PFSK-1 (cell line): ENCODE data around the gene RASSF1. TPM values are rescaled to one million over a fixed set of nuclear protein-coding genes. Genes with fewer than 3 reads are reported as not detected.

Source experiments
- FOXP2 ChIP-seq: optimal IDR thresholded peaks from 2 replicates; pipeline ENCODE3; 2011; ENCODE audit warnings: borderline replicate concordance, control low read depth, inconsistent platforms; ENCODE audit not compliant: insufficient read depth; ENCODE audit errors: extremely low read length, extremely low read depth
- POLR2AphosphoS5 ChIP-seq: IDR thresholded peaks from 2 replicates; pipeline ENCODE4 v1.6.1; 2012; ENCODE audit warnings: low read depth, mild to moderate bottlenecking, control low read depth, low read length, moderate library complexity
- REST ChIP-seq, 2 experiments: IDR thresholded peaks; 2 replicates each; pipeline versions ENCODE4 v1.6.1 to v1.8.0; 2011 to 2012; ENCODE audit warnings: low read depth in 2 of 2, low read length in 2 of 2, control low read depth in 1 of 2, inconsistent platforms in 1 of 2, mild to moderate bottlenecking in 1 of 2, moderate library complexity in 1 of 2; ENCODE audit not compliant: insufficient read depth in 1 of 2
- SIN3A ChIP-seq: IDR thresholded peaks from 2 replicates; pipeline ENCODE4 v1.6.1; 2012; ENCODE audit warnings: mild to moderate bottlenecking, low read length, moderate library complexity, borderline replicate concordance; ENCODE audit not compliant: insufficient read depth
- TAF1 ChIP-seq: IDR thresholded peaks from 2 replicates; pipeline ENCODE4 v1.6.1; 2012; ENCODE audit warnings: low read length, control low read depth, borderline replicate concordance; ENCODE audit not compliant: insufficient read depth
- polyA plus RNA-seq: library from polyadenylated mRNA; unstranded; fragments of >200 nt; gene quantifications from one replicate; pipeline ENCODE4 v1.2.1, GENCODE V29; 2012; ENCODE audit warnings: low read depth, missing spikeins; ENCODE audit not compliant: insufficient read length

Gene RASSF1
- polyA plus RNA-seq, result 44.1 TPM

- TF ChIP-seq SIN3A, result no peak
These were observed at the start of gene RASSF1 for GRCh38 chr3:50340448-50341329. Gene RASSF1, minus strand, starts transcription at chr3:50340836. Its CDS starts 31 bp downstream, at chr3:50340805.

- TF ChIP-seq TAF1 (no peak), POLR2AphosphoS5 (no peak), FOXP2 (no peak), REST (IDR thresholded peaks at IDR 0.05; ENCODE audit: insufficient read depth in 1 of 2, low read depth in 2 of 2, low read length in 2 of 2) (no peak), SIN3A (no peak)
These were observed 48.8 kb upstream of the RASSF1 start for GRCh38 chr3:50389414-50389767.

- TF ChIP-seq POLR2AphosphoS5 (no peak), REST (IDR thresholded peaks at IDR 0.05; ENCODE audit: insufficient read depth in 1 of 2, low read depth in 2 of 2, low read length in 2 of 2) (no peak), SIN3A (no peak), FOXP2 (no peak), TAF1 (no peak)
These were observed 48.2 kb upstream of the RASSF1 start for GRCh38 chr3:50388720-50389413.

- no peak for TF ChIP-seq REST (IDR thresholded peaks at IDR 0.05; ENCODE audit: insufficient read depth in 1 of 2, low read depth in 2 of 2, low read length in 2 of 2)
- no peak for TF ChIP-seq SIN3A
- no peak for TF ChIP-seq TAF1
- TF ChIP-seq POLR2AphosphoS5, result no peak
- TF ChIP-seq FOXP2, result no peak
These were observed 47.5 kb upstream of the RASSF1 start for GRCh38 chr3:50388016-50388719.

GRCh38 chr3:50385754-50386153 is 45.1 kb upstream of the RASSF1 start:
- TF ChIP-seq SIN3A (no peak), REST (IDR thresholded peaks at IDR 0.05; ENCODE audit: insufficient read depth in 1 of 2, low read depth in 2 of 2, low read length in 2 of 2) (no peak), FOXP2 (no peak), POLR2AphosphoS5 (no peak), TAF1 (no peak)
